Measurements from ENCODE around the gene TMEM106C. TPM values are rescaled to one million over a fixed set of nuclear protein-coding genes. Genes with fewer than 3 reads are reported as not detected.

TMEM106C gene
- total RNA-seq, 1 donor from 2014 or later = 30.0 TPM

- Histone ChIP-seq H3K9ac (ENCODE audit: low read length) (no peak overlapping the region), H3K9me3 (ENCODE audit: insufficient read depth, low read depth, low read length) (no peaks in the 10 kb centered on the region), H3K4me3 (ENCODE audit: insufficient read depth, low read depth, low read length) (no peak overlapping the region), H2AFZ (ENCODE audit: low read depth, low read length) (no peak overlapping the region), H3K79me2 (ENCODE audit: insufficient read depth, low read length) (no peaks in the 10 kb centered on the region), H3K36me3 (ENCODE audit: insufficient read depth, low read length) (no peaks in the 10 kb centered on the region), H3K27ac (ENCODE audit: low read depth, low read length) (no peak overlapping the region), H4K20me1 (ENCODE audit: insufficient read depth, low read length) (no peaks in the 10 kb centered on the region), H3K4me2 (ENCODE audit: low read length) (no peak overlapping the region), H3K27me3 (ENCODE audit: insufficient read depth, low read length) (peaks cover 44% of the 10 kb centered on the region), H3K4me1 (ENCODE audit: insufficient read depth, low read length) (no peaks in the 10 kb centered on the region)
- H3K36me3 Mint-ChIP-seq (ENCODE audit: low read depth, unreplicated experiment) = no peaks in the 10 kb centered on the region
- peaks cover 2% of the 10 kb centered on the region for H3K4me1 Mint-ChIP-seq (ENCODE audit: low read depth, unreplicated experiment)
- FAIRE-seq = no peak
- H3K4me3 Mint-ChIP-seq (ENCODE audit: unreplicated experiment) = no peak overlapping the region
- peaks cover 42% of the 10 kb centered on the region for H3K27me3 Mint-ChIP-seq (ENCODE audit: low read depth, unreplicated experiment)
- no peak overlapping the region for H3K27ac Mint-ChIP-seq (ENCODE audit: unreplicated experiment)
- no peak for DNase-seq (ENCODE audit: low read depth)
- H3K9me3 Mint-ChIP-seq (ENCODE audit: unreplicated experiment) = peaks cover 2% of the 10 kb centered on the region
- TF ChIP-seq CTCF (IDR thresholded peaks at IDR 0.05; ENCODE audit: insufficient read depth, low read depth, low read length) (no peak), EZH2 (IDR thresholded peaks at IDR 0.05; ENCODE audit: insufficient read depth, low read length) (no peak)
Measured at GRCh38 chr12:47927346-47927745, 36.0 kb upstream of the TMEM106C start.

- no peaks in the 10 kb centered on the region for H3K9me3 ChIP-seq (ENCODE audit: insufficient read depth, low read depth, low read length)
- no peaks in the 10 kb centered on the region for H3K4me1 ChIP-seq (ENCODE audit: insufficient read depth, low read length)
- peaks cover 8% of the 10 kb centered on the region for H3K4me1 Mint-ChIP-seq (ENCODE audit: low read depth, unreplicated experiment)
- no peaks in the 10 kb centered on the region for H4K20me1 ChIP-seq (ENCODE audit: insufficient read depth, low read length)
- peaks cover 2% of the 10 kb centered on the region for H3K9me3 Mint-ChIP-seq (ENCODE audit: unreplicated experiment)
- H2AFZ ChIP-seq (ENCODE audit: low read depth, low read length) = no peak overlapping the region
- H3K36me3 Mint-ChIP-seq (ENCODE audit: low read depth, unreplicated experiment) = no peaks in the 10 kb centered on the region
- H3K4me3 Mint-ChIP-seq (ENCODE audit: unreplicated experiment) = no peak overlapping the region
- H3K9ac ChIP-seq (ENCODE audit: low read length) = no peak overlapping the region
- no peaks in the 10 kb centered on the region for H3K79me2 ChIP-seq (ENCODE audit: insufficient read depth, low read length)
- H3K27me3 ChIP-seq (ENCODE audit: insufficient read depth, low read length) = peaks cover 28% of the 10 kb centered on the region
- TF ChIP-seq EZH2 (IDR thresholded peaks at IDR 0.05; ENCODE audit: insufficient read depth, low read length) (no peak), CTCF (IDR thresholded peaks at IDR 0.05; ENCODE audit: insufficient read depth, low read depth, low read length) (no peak)
- H3K27ac ChIP-seq (ENCODE audit: low read depth, low read length) = no peak overlapping the region
- no peak overlapping the region for H3K4me3 ChIP-seq (ENCODE audit: insufficient read depth, low read depth, low read length)
- FAIRE-seq = no peak
- H3K27me3 Mint-ChIP-seq (ENCODE audit: low read depth, unreplicated experiment) = peaks cover 23% of the 10 kb centered on the region
- H3K27ac Mint-ChIP-seq (ENCODE audit: unreplicated experiment) = no peak overlapping the region
- H3K36me3 ChIP-seq (ENCODE audit: insufficient read depth, low read length) = no peaks in the 10 kb centered on the region
- no peak overlapping the region for H3K4me2 ChIP-seq (ENCODE audit: low read length)
- DNase-seq (ENCODE audit: low read depth) = no peak
Measured at GRCh38 chr12:47930634-47931033, 32.8 kb upstream of the TMEM106C start.

GRCh38 chr12:47931187-47931586, 32.2 kb upstream of the TMEM106C start:
- Mint-ChIP-seq H3K4me3 (ENCODE audit: unreplicated experiment) (no peak overlapping the region), H3K27me3 (ENCODE audit: low read depth, unreplicated experiment) (peaks cover 23% of the 10 kb centered on the region), H3K27ac (ENCODE audit: unreplicated experiment) (no peak overlapping the region), H3K9me3 (ENCODE audit: unreplicated experiment) (peaks cover 2% of the 10 kb centered on the region), H3K36me3 (ENCODE audit: low read depth, unreplicated experiment) (no peaks in the 10 kb centered on the region), H3K4me1 (ENCODE audit: low read depth, unreplicated experiment) (peaks cover 13% of the 10 kb centered on the region)
- TF ChIP-seq EZH2 (IDR thresholded peaks at IDR 0.05; ENCODE audit: insufficient read depth, low read length) = no peak
- no peak for TF ChIP-seq CTCF (IDR thresholded peaks at IDR 0.05; ENCODE audit: insufficient read depth, low read depth, low read length)
- Histone ChIP-seq H3K36me3 (ENCODE audit: insufficient read depth, low read length) (no peaks in the 10 kb centered on the region), H3K27ac (ENCODE audit: low read depth, low read length) (no peak overlapping the region), H3K4me2 (ENCODE audit: low read length) (no peak overlapping the region), H3K4me3 (ENCODE audit: insufficient read depth, low read depth, low read length) (no peak overlapping the region), H3K79me2 (ENCODE audit: insufficient read depth, low read length) (no peaks in the 10 kb centered on the region), H3K27me3 (ENCODE audit: insufficient read depth, low read length) (peaks cover 25% of the 10 kb centered on the region), H3K4me1 (ENCODE audit: insufficient read depth, low read length) (no peaks in the 10 kb centered on the region), H2AFZ (ENCODE audit: low read depth, low read length) (no peak overlapping the region), H4K20me1 (ENCODE audit: insufficient read depth, low read length) (no peaks in the 10 kb centered on the region), H3K9me3 (ENCODE audit: insufficient read depth, low read depth, low read length) (no peaks in the 10 kb centered on the region), H3K9ac (ENCODE audit: low read length) (no peak overlapping the region)
- no peak for FAIRE-seq
- no peak for DNase-seq (ENCODE audit: low read depth)
